Prostate gland (tissue), 2 donors: ENCODE measurements around the gene INPP5D. TPM values are rescaled to one million over a fixed set of nuclear protein-coding genes. Genes with fewer than 3 reads are reported as not detected.

Source experiments
- DNase-seq: peaks from one replicate; pipeline ENCODE4 v3.0.0-alpha.2; 2019; ENCODE audit warnings: low spot score
- H3K27ac ChIP-seq, 2 donors: fragments of 200-600 bp; sonication (generic); 2 replicates each; pipeline ENCODE4 v1.5.1; 2017 to 2019
- H3K27me3 ChIP-seq: fragments of 200-600 bp; sonication (generic); replicated peaks from 2 replicates; pipeline ENCODE4 v1.5.1; 2019; ENCODE audit not compliant: insufficient read depth
- H3K36me3 ChIP-seq, 2 donors: fragments of 200-600 bp; sonication (generic); 1 replicate in 1 of 2; 2 replicates in 1 of 2; pipeline versions ENCODE4 v1.5.1 to v1.8.1; 2017 to 2019
- H3K4me1 ChIP-seq: fragments of 200-600 bp; sonication (generic); replicated peaks from 2 replicates; pipeline ENCODE4 v1.5.1; 2019
- H3K4me3 ChIP-seq, 2 donors: fragments of 200-600 bp; sonication (generic); 2 replicates each; pipeline ENCODE4 v1.5.1; 2017 to 2019
- H3K9me3 ChIP-seq: fragments of 200-600 bp; sonication (generic); 2 replicates; pipeline ENCODE4 v1.5.1; 2017
- POLR2A ChIP-seq: fragments of 450-650 bp; IDR thresholded peaks from one replicate; pipeline ENCODE4 v1.6.1; 2016; ENCODE audit warnings: antibody characterized with exemption, mild to moderate bottlenecking
- POLR2AphosphoS5 ChIP-seq: sonication (generic); formaldehyde crosslinking; IDR thresholded peaks from one replicate; pipeline ENCODE4 v1.6.1; 2017; ENCODE audit warnings: antibody characterized with exemption
- WGBS: methylation state at CpG from one replicate; pipeline ENCODE4 v1.1.5; 2018; 5-methylcytosine and 5-hydroxymethylcytosine counted together
- intact Hi-C: fragments of 100-400 bp; cut with DNase I; formaldehyde crosslinking; loops from one replicate; pipeline ENCODE4 v1.14.2; 2022
- total RNA-seq, 2 donors: library from RNA; depleted of rRNA; stranded (reverse); fragments of >200 nt; gene quantifications; one replicate each; pipeline ENCODE4 v1.1.0, GENCODE V29; 2016
- TF ChIP-seq, protein P1 (sequence below), 4 experiments: fragments of 200-600 bp in 2 of 4; fragments of 450-650 bp in 2 of 4; sonication (generic) in 2 of 4; IDR thresholded peaks; 1 replicate in 3 of 4; 2 replicates in 1 of 4; pipeline ENCODE4 v1.5.1; 2016 to 2019; ENCODE audit warnings: antibody characterized with exemption in 4 of 4, mild to moderate bottlenecking in 2 of 4, moderate library complexity in 2 of 4

INPP5D gene
- total RNA-seq, 2 donors from 2014 or later = 11.4 to 18.8 TPM

DNA sequence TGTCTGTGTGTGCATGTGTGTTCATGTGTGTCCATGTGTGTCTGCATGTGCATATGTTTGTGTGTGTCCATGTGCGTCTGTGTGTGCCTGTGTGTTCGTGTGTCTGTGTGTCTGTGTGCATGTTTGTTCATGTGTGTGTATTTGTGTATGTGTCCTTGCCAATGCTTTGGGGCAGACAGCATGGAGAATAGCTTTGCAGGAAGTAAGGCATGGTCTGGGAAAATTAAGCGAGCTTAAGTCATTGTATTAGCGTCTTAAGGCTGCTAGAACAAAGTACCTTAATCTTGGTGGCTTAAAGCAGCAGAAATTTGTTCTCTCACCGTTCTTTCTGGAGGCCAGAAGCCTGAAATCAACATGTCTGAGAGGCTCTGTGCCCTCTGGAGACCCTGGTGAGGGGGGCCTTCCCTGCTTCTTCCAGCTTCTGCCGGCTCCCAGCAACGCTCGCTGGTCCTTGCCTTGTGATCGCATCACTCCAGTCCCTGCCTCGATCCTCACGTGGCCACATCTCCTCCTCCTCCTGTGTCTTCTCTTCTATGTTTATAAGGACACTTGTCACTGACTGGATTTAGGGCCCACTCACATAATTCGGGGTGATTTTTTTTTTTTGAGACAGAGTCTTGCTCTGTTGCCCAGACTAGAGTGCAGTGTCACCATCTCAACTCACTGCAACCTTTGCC lies 23.8 kb upstream of the INPP5D start:
- TF ChIP-seq POLR2AphosphoS5 (no peak), POLR2A (no peak)
- TF ChIP-seq, protein P1, sequence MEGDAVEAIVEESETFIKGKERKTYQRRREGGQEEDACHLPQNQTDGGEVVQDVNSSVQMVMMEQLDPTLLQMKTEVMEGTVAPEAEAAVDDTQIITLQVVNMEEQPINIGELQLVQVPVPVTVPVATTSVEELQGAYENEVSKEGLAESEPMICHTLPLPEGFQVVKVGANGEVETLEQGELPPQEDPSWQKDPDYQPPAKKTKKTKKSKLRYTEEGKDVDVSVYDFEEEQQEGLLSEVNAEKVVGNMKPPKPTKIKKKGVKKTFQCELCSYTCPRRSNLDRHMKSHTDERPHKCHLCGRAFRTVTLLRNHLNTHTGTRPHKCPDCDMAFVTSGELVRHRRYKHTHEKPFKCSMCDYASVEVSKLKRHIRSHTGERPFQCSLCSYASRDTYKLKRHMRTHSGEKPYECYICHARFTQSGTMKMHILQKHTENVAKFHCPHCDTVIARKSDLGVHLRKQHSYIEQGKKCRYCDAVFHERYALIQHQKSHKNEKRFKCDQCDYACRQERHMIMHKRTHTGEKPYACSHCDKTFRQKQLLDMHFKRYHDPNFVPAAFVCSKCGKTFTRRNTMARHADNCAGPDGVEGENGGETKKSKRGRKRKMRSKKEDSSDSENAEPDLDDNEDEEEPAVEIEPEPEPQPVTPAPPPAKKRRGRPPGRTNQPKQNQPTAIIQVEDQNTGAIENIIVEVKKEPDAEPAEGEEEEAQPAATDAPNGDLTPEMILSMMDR (IDR thresholded peaks at IDR 0.05) = no peak
- H3K4me1 ChIP-seq = no peaks in the 10 kb centered on the region
- WGBS = 89% methylated on average over 12 of the region's 12 CpGs
- intact Hi-C loops = no loop called here
- no peaks in the 10 kb centered on the region for H3K36me3 ChIP-seq
- H3K9me3 ChIP-seq = no peaks in the 10 kb centered on the region
- no peaks in the 10 kb centered on the region for H3K27me3 ChIP-seq
- no peak for DNase-seq
- H3K4me3 ChIP-seq = no peak overlapping the region
- no peak overlapping the region for H3K27ac ChIP-seq

DNA sequence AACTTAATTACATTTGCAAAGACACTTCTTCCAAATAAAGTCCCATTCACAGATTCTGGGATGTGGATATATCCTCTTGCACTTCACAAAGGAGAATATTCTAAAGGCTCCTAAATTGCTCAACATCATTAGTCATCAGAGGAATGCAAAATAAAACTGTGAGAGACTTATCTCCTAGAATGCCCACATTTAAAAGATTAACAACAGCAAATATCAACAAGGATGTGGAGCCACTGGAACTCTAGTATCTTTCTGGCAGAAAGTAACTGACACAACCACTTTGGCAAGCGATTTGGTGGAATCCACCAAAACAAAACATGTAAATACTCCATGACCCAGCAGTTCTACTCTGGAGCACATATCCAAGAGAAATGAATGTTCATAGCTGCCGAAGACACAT lies 23.1 kb upstream of the INPP5D start:
- no peak overlapping the region for H3K4me3 ChIP-seq
- no peaks in the 10 kb centered on the region for H3K9me3 ChIP-seq
- H3K27me3 ChIP-seq = no peaks in the 10 kb centered on the region
- no peaks in the 10 kb centered on the region for H3K4me1 ChIP-seq
- H3K27ac ChIP-seq = no peak overlapping the region
- TF ChIP-seq, protein P1 (IDR thresholded peaks at IDR 0.05) = no peak
- TF ChIP-seq POLR2A = no peak
- no peak for TF ChIP-seq POLR2AphosphoS5
- WGBS = 87% methylated on average over 2 of the region's 2 CpGs
- intact Hi-C loops = no loop called here
- H3K36me3 ChIP-seq = no peaks in the 10 kb centered on the region
- no peak for DNase-seq

GRCh38 chr2:233039212-233039845 lies 20.8 kb upstream of the INPP5D start:
- intact Hi-C loops = no loop called here
- TF ChIP-seq POLR2A (no peak), POLR2AphosphoS5 (no peak)
- TF ChIP-seq, protein P1 (IDR thresholded peaks at IDR 0.05) = no peak
- Histone ChIP-seq H3K36me3 (no peaks in the 10 kb centered on the region), H3K27ac (no peak overlapping the region), H3K4me1 (no peaks in the 10 kb centered on the region), H3K4me3 (no peak overlapping the region), H3K9me3 (no peaks in the 10 kb centered on the region), H3K27me3 (no peaks in the 10 kb centered on the region)
- 60% methylated on average over 8 of the region's 8 CpGs for WGBS
- no peak for DNase-seq

DNA sequence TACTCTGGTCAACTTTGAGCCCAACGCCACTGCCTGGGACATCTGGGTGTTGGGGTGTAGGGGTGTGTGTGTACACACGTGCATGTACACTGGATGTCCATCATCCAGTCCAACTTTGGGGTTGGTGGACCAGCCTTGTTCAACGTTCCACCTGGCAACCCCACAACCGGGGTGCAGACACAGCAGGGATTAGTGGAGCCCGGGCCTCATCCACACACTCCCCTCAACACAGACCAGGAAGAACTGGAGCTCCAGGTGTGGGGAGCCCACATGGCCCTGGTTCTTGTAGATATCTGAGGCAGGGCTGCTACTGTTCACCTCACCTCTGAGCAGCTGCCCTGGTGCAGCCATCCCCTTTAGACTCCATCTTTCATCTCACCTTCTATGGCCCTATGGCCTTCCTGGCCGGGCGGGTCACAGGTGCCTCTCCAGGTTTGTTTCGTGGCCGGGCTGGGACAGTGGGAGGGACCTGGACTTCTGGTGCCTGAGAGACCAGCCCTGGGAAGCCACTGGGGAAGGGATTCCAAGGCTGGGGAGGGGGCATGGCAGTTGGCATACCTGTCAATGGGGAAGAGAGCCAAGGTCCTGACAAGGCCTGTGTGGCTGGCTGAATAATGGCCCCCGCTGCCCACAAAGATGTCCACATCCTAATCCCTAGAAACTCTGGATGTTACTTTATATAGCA lies 20.2 kb upstream of the INPP5D start:
- Histone ChIP-seq H3K36me3 (no peaks in the 10 kb centered on the region), H3K4me1 (no peaks in the 10 kb centered on the region), H3K27ac (no peak overlapping the region), H3K9me3 (no peaks in the 10 kb centered on the region), H3K27me3 (no peaks in the 10 kb centered on the region), H3K4me3 (no peak overlapping the region)
- DNase-seq = no peak
- no peak for TF ChIP-seq POLR2A
- TF ChIP-seq, protein P1 (IDR thresholded peaks at IDR 0.05) = no peak
- TF ChIP-seq POLR2AphosphoS5 = no peak
- WGBS = 90% methylated on average over 9 of the region's 10 CpGs
- intact Hi-C loops = no loop called here
